GM21447 (cell line): ENCODE results near the gene KLK3.
"Not testable (repeated sequence)": the region's sequence is repeated elsewhere in the genome, so short reads cannot be mapped to it uniquely, and the experiment has no call there.

Source experiments
- ATAC-seq: cut with Tn5 transposase; IDR thresholded peaks from one replicate; pipeline ENCODE4 v1.9.1; 2021; ENCODE audit not compliant: unreplicated experiment

The KLK3 gene

GRCh38 chr19:50859849-50860248 is 5.1 kb downstream of the KLK3 start:
- no peak for ATAC-seq

GRCh38 chr19:50861010-50861409 is 6.3 kb downstream of the KLK3 start:
- no peak for ATAC-seq

- no peak for ATAC-seq
Measured at GRCh38 chr19:50861496-50862286, 7.0 kb downstream of the KLK3 start.

- no peak for ATAC-seq
Measured at GRCh38 chr19:50869479-50869878, 14.8 kb downstream of the KLK3 start.

- no peak for ATAC-seq
Measured at GRCh38 chr19:50870417-50871089, 15.8 kb downstream of the KLK3 start.

- ATAC-seq = no peak
Measured at GRCh38 chr19:50873056-50873455, 18.3 kb downstream of the KLK3 start, which contains the start of gene KLK2. TSS of gene KLK2 (plus strand) at chr19:50873439. CDS start at chr19:50873474, 35 bp downstream.

GRCh38 chr19:50874211-50874610 is 19.5 kb downstream of the KLK3 start:
- no peak for ATAC-seq

- ATAC-seq = no peak
Measured at GRCh38 chr19:50875795-50876422, 21.2 kb downstream of the KLK3 start.

- no peak for ATAC-seq
Measured at GRCh38 chr19:50876456-50876855, 21.7 kb downstream of the KLK3 start.

GRCh38 chr19:50877338-50877737 is 22.6 kb downstream of the KLK3 start:
- no peak for ATAC-seq

- no peak for ATAC-seq
Measured at GRCh38 chr19:50878851-50879250, 24.1 kb downstream of the KLK3 start.

GRCh38 chr19:50880241-50880640 is 25.5 kb downstream of the KLK3 start:
- ATAC-seq = no peak

GRCh38 chr19:50882188-50882587 is 27.5 kb downstream of the KLK3 start:
- no peak for ATAC-seq

GRCh38 chr19:50889638-50890037 is 34.9 kb downstream of the KLK3 start:
- ATAC-seq = no peak

GRCh38 chr19:50890422-50891252 is 35.9 kb downstream of the KLK3 start:
- no peak for ATAC-seq

GRCh38 chr19:50891253-50891625 is 36.5 kb downstream of the KLK3 start:
- ATAC-seq = no peak

GRCh38 chr19:50893047-50893736 is 38.5 kb downstream of the KLK3 start:
- ATAC-seq = no peak

- no peak for ATAC-seq
Measured at GRCh38 chr19:50894478-50895356, 40.0 kb downstream of the KLK3 start.

- ATAC-seq = not testable (repeated sequence)
Measured at GRCh38 chr19:50896089-50896590, 41.4 kb downstream of the KLK3 start.
